HG03439 (cell line): Measurements from ENCODE around the gene C15orf61.

Experiments used
- ATAC-seq: cut with Tn5 transposase; IDR thresholded peaks from one replicate; pipeline ENCODE4 v1.9.1; 2021; ENCODE audit warnings: mild to moderate bottlenecking, moderate library complexity; ENCODE audit not compliant: unreplicated experiment

The C15orf61 gene

GRCh38 chr15:67521029-67521782 is at the start of gene C15orf61:
Gene C15orf61 (plus strand): TSS chr15:67521131. CDS start chr15:67521249, 118 bp downstream.
- peak; percentile 75 for ATAC-seq

GRCh38 chr15:67472957-67473356 is 48.0 kb upstream of the C15orf61 start:
- ATAC-seq = no peak

- no peak for ATAC-seq
Observed at GRCh38 chr15:67474405-67475110, 46.4 kb upstream of the C15orf61 start.

- ATAC-seq = no peak
Observed at GRCh38 chr15:67479781-67480505, 41.0 kb upstream of the C15orf61 start.

GRCh38 chr15:67480741-67481140 is 40.2 kb upstream of the C15orf61 start:
- no peak for ATAC-seq

GRCh38 chr15:67481680-67482079 is 39.3 kb upstream of the C15orf61 start:
- no peak for ATAC-seq

- ATAC-seq = no peak
Observed at GRCh38 chr15:67495585-67495984, 25.3 kb upstream of the C15orf61 start.

- no peak for ATAC-seq
Observed at GRCh38 chr15:67501177-67501835, 19.6 kb upstream of the C15orf61 start.

- ATAC-seq = no peak
Observed at GRCh38 chr15:67501836-67502461, 19.0 kb upstream of the C15orf61 start.

GRCh38 chr15:67504056-67504455 is 16.9 kb upstream of the C15orf61 start:
- ATAC-seq = no peak

GRCh38 chr15:67504796-67505195 is 16.1 kb upstream of the C15orf61 start:
- ATAC-seq = no peak

- no peak for ATAC-seq
Observed at GRCh38 chr15:67505675-67506572, 15.0 kb upstream of the C15orf61 start.

GRCh38 chr15:67506775-67507747 is 13.9 kb upstream of the C15orf61 start:
- ATAC-seq = no peak

- no peak for ATAC-seq
Observed at GRCh38 chr15:67508407-67508806, 12.5 kb upstream of the C15orf61 start.

GRCh38 chr15:67509918-67510317 is 11.0 kb upstream of the C15orf61 start:
- no peak for ATAC-seq

GRCh38 chr15:67510597-67511190 is 10.2 kb upstream of the C15orf61 start:
- no peak for ATAC-seq

- no peak for ATAC-seq
Observed at GRCh38 chr15:67511606-67512005, 9.3 kb upstream of the C15orf61 start.

GRCh38 chr15:67512140-67512539 is 8.8 kb upstream of the C15orf61 start:
- ATAC-seq = no peak
